ENCODE results near the gene TRIM37. TPM values are rescaled to one million over a fixed set of nuclear protein-coding genes. Genes with fewer than 3 reads are reported as not detected.
A peak's percentile ranks its signal among the peaks of the same experiment; 100 is the strongest.

Gene TRIM37
- total RNA-seq, 1 donor from 2014 or later = 25.4 TPM

- peaks cover 27% of the 10 kb centered on the region for H3K4me1 ChIP-seq (ENCODE audit: insufficient read depth, low read length)
- no peak overlapping the region for H3K4me2 ChIP-seq (ENCODE audit: low read length)
- H3K27me3 ChIP-seq (ENCODE audit: insufficient read depth, low read length) = no peaks in the 10 kb centered on the region
- no peak overlapping the region for H3K4me3 Mint-ChIP-seq (ENCODE audit: unreplicated experiment)
- no peak overlapping the region for H3K9ac ChIP-seq (ENCODE audit: low read length)
- H3K27me3 Mint-ChIP-seq (ENCODE audit: low read depth, unreplicated experiment) = no peaks in the 10 kb centered on the region
- no peaks in the 10 kb centered on the region for H3K9me3 Mint-ChIP-seq (ENCODE audit: unreplicated experiment)
- H3K36me3 Mint-ChIP-seq (ENCODE audit: low read depth, unreplicated experiment) = no peaks in the 10 kb centered on the region
- no peaks in the 10 kb centered on the region for H3K9me3 ChIP-seq (ENCODE audit: insufficient read depth, low read depth, low read length)
- no peak overlapping the region for H2AFZ ChIP-seq (ENCODE audit: low read depth, low read length)
- H3K36me3 ChIP-seq (ENCODE audit: insufficient read depth, low read length) = no peaks in the 10 kb centered on the region
- no peak overlapping the region for H3K27ac Mint-ChIP-seq (ENCODE audit: unreplicated experiment)
- H4K20me1 ChIP-seq (ENCODE audit: insufficient read depth, low read length) = peaks cover 27% of the 10 kb centered on the region
- peaks cover 95% of the 10 kb centered on the region for H3K79me2 ChIP-seq (ENCODE audit: insufficient read depth, low read length)
- H3K27ac ChIP-seq (ENCODE audit: low read depth, low read length) = no peak overlapping the region
- DNase-seq (ENCODE audit: low read depth) (no peak), FAIRE-seq (no peak)
- no peak overlapping the region for H3K4me3 ChIP-seq (ENCODE audit: insufficient read depth, low read depth, low read length)
- peaks cover 23% of the 10 kb centered on the region for H3K4me1 Mint-ChIP-seq (ENCODE audit: low read depth, unreplicated experiment)
- TF ChIP-seq CTCF (IDR thresholded peaks at IDR 0.05; ENCODE audit: insufficient read depth, low read depth, low read length) (no peak), EZH2 (IDR thresholded peaks at IDR 0.05; ENCODE audit: insufficient read depth, low read length) (no peak)
These were observed 43.3 kb upstream of the TRIM37 start for GRCh38 chr17:59149841-59150511.

- H2AFZ ChIP-seq (ENCODE audit: low read depth, low read length) = no peak overlapping the region
- no peak overlapping the region for H3K27ac ChIP-seq (ENCODE audit: low read depth, low read length)
- H3K9ac ChIP-seq (ENCODE audit: low read length) = no peak overlapping the region
- peaks cover 27% of the 10 kb centered on the region for H4K20me1 ChIP-seq (ENCODE audit: insufficient read depth, low read length)
- peaks cover 100% of the 10 kb centered on the region for H3K79me2 ChIP-seq (ENCODE audit: insufficient read depth, low read length)
- Mint-ChIP-seq H3K4me3 (ENCODE audit: unreplicated experiment) (no peak overlapping the region), H3K27ac (ENCODE audit: unreplicated experiment) (no peak overlapping the region), H3K27me3 (ENCODE audit: low read depth, unreplicated experiment) (no peaks in the 10 kb centered on the region), H3K4me1 (ENCODE audit: low read depth, unreplicated experiment) (peaks cover 23% of the 10 kb centered on the region), H3K36me3 (ENCODE audit: low read depth, unreplicated experiment) (no peaks in the 10 kb centered on the region), H3K9me3 (ENCODE audit: unreplicated experiment) (no peaks in the 10 kb centered on the region)
- TF ChIP-seq CTCF (IDR thresholded peaks at IDR 0.05; ENCODE audit: insufficient read depth, low read depth, low read length) (no peak), EZH2 (IDR thresholded peaks at IDR 0.05; ENCODE audit: insufficient read depth, low read length) (no peak)
- DNase-seq (ENCODE audit: low read depth) = no peak
- peak overlapping the region; percentile 16 for H3K4me2 ChIP-seq (ENCODE audit: low read length)
- H3K36me3 ChIP-seq (ENCODE audit: insufficient read depth, low read length) = no peaks in the 10 kb centered on the region
- no peaks in the 10 kb centered on the region for H3K9me3 ChIP-seq (ENCODE audit: insufficient read depth, low read depth, low read length)
- no peak overlapping the region for H3K4me3 ChIP-seq (ENCODE audit: insufficient read depth, low read depth, low read length)
- FAIRE-seq = no peak
- H3K27me3 ChIP-seq (ENCODE audit: insufficient read depth, low read length) = no peaks in the 10 kb centered on the region
- peaks cover 27% of the 10 kb centered on the region for H3K4me1 ChIP-seq (ENCODE audit: insufficient read depth, low read length)
These were observed 42.4 kb upstream of the TRIM37 start for GRCh38 chr17:59149051-59149450.

- Histone ChIP-seq H3K4me3 (ENCODE audit: insufficient read depth, low read depth, low read length) (no peak overlapping the region), H3K4me2 (ENCODE audit: low read length) (no peak overlapping the region), H3K36me3 (ENCODE audit: insufficient read depth, low read length) (no peaks in the 10 kb centered on the region), H3K79me2 (ENCODE audit: insufficient read depth, low read length) (peaks cover 100% of the 10 kb centered on the region), H2AFZ (ENCODE audit: low read depth, low read length) (no peak overlapping the region), H3K9ac (ENCODE audit: low read length) (no peak overlapping the region), H3K9me3 (ENCODE audit: insufficient read depth, low read depth, low read length) (no peaks in the 10 kb centered on the region), H3K4me1 (ENCODE audit: insufficient read depth, low read length) (peaks cover 9% of the 10 kb centered on the region), H3K27ac (ENCODE audit: low read depth, low read length) (no peak overlapping the region), H4K20me1 (ENCODE audit: insufficient read depth, low read length) (peaks cover 35% of the 10 kb centered on the region), H3K27me3 (ENCODE audit: insufficient read depth, low read length) (no peaks in the 10 kb centered on the region)
- H3K27ac Mint-ChIP-seq (ENCODE audit: unreplicated experiment) = no peak overlapping the region
- no peaks in the 10 kb centered on the region for H3K27me3 Mint-ChIP-seq (ENCODE audit: low read depth, unreplicated experiment)
- FAIRE-seq (no peak), DNase-seq (ENCODE audit: low read depth) (no peak)
- peaks cover 11% of the 10 kb centered on the region for H3K4me1 Mint-ChIP-seq (ENCODE audit: low read depth, unreplicated experiment)
- no peaks in the 10 kb centered on the region for H3K36me3 Mint-ChIP-seq (ENCODE audit: low read depth, unreplicated experiment)
- no peak overlapping the region for H3K4me3 Mint-ChIP-seq (ENCODE audit: unreplicated experiment)
- H3K9me3 Mint-ChIP-seq (ENCODE audit: unreplicated experiment) = no peaks in the 10 kb centered on the region
- TF ChIP-seq EZH2 (IDR thresholded peaks at IDR 0.05; ENCODE audit: insufficient read depth, low read length) (no peak), CTCF (IDR thresholded peaks at IDR 0.05; ENCODE audit: insufficient read depth, low read depth, low read length) (no peak)
These were observed 39.0 kb upstream of the TRIM37 start for GRCh38 chr17:59145571-59146096.

Data from astrocyte (in vitro differentiated cells and primary cell).